HepG2 (cell line): ENCODE measurements around the gene RPGRIP1. TPM values are rescaled to one million over a fixed set of nuclear protein-coding genes. Genes with fewer than 3 reads are reported as not detected.

Experiments used
- ARHGAP35 ChIP-seq: sonication (generic); formaldehyde crosslinking; IDR thresholded peaks from 2 replicates; pipeline ENCODE4 v1.9.0; 2022; ENCODE audit warnings: mild to moderate bottlenecking, inconsistent platforms, moderate library complexity, missing genetic modification reagents, borderline replicate concordance
- ARNT2 ChIP-seq: sonication (generic); formaldehyde crosslinking; IDR thresholded peaks from 2 replicates; pipeline ENCODE4 v1.8.0; 2022; ENCODE audit warnings: mild to moderate bottlenecking, low read depth, missing genetic modification reagents, moderate library complexity
- CENPT ChIP-seq: sonication (generic); formaldehyde crosslinking; IDR thresholded peaks from 2 replicates; pipeline ENCODE4 v1.8.0; 2022; ENCODE audit warnings: low read depth, mild to moderate bottlenecking, moderate library complexity, missing genetic modification reagents
- GABPB1 ChIP-seq: IDR thresholded peaks from 2 replicates; pipeline ENCODE4 v1.6.1; 2016; ENCODE audit warnings: mild to moderate bottlenecking, missing genetic modification reagents, moderate library complexity, missing compliant biosample characterization
- HIVEP1 ChIP-seq: sonication (generic); formaldehyde crosslinking; IDR thresholded peaks from 2 replicates; pipeline ENCODE4 v1.4.0; 2020; ENCODE audit warnings: mild to moderate bottlenecking, missing genetic modification reagents
- HNRNPLL ChIP-seq: fragments of 200-400 bp; formaldehyde crosslinking; IDR thresholded peaks from 2 replicates; pipeline ENCODE4 v1.6.1; 2017; ENCODE audit warnings: mild to moderate bottlenecking, low read depth, low read length; ENCODE audit not compliant: poor library complexity, severe bottlenecking
- KLF11 ChIP-seq: IDR thresholded peaks from 2 replicates; pipeline ENCODE4 v1.6.1; 2016; ENCODE audit warnings: missing compliant biosample characterization
- MED1 ChIP-seq: sonication (generic); formaldehyde crosslinking; IDR thresholded peaks from 2 replicates; pipeline ENCODE4 v1.4.0; 2020; ENCODE audit warnings: missing genetic modification reagents
- NR2F6 ChIP-seq, 2 experiments: IDR thresholded peaks; 2 replicates each; pipeline ENCODE4 v1.6.1; 2016; ENCODE audit warnings: antibody characterized with exemption in 1 of 2, mild to moderate bottlenecking in 1 of 2
- PHF5A ChIP-seq: IDR thresholded peaks from one replicate; pipeline ENCODE4 v1.6.1; 2018; ENCODE audit warnings: low read depth, missing genetic modification reagents; ENCODE audit not compliant: unreplicated experiment
- RELA ChIP-seq: sonication (generic); formaldehyde crosslinking; IDR thresholded peaks from 2 replicates; pipeline ENCODE4 v1.4.0; 2020; ENCODE audit warnings: missing genetic modification reagents
- RFXAP ChIP-seq: sonication (generic); formaldehyde crosslinking; IDR thresholded peaks from 2 replicates; pipeline ENCODE4 v1.4.0; 2020; ENCODE audit warnings: missing genetic modification reagents, borderline replicate concordance
- SIX4 ChIP-seq: sonication (generic); formaldehyde crosslinking; IDR thresholded peaks from 2 replicates; pipeline ENCODE4 v1.4.0; 2020; ENCODE audit warnings: missing genetic modification reagents
- SOX13 ChIP-seq, 3 experiments: fragments of 450-650 bp in 1 of 3; sonication (generic) in 1 of 3; formaldehyde crosslinking in 1 of 3; IDR thresholded peaks in 2 of 3; conservative IDR thresholded peaks in 1 of 3; 2 replicates each; pipeline versions ENCODE4 v1.5.0 to v1.6.1; 2016 to 2020; ENCODE audit warnings: antibody characterized with exemption in 1 of 3, mild to moderate bottlenecking in 1 of 3, missing compliant biosample characterization in 1 of 3, missing genetic modification reagents in 1 of 3, moderate library complexity in 1 of 3
- TOE1 ChIP-seq: sonication (generic); formaldehyde crosslinking; IDR thresholded peaks from 2 replicates; pipeline ENCODE4 v1.4.0; 2020; ENCODE audit warnings: mild to moderate bottlenecking, missing genetic modification reagents
- ZNF232 ChIP-seq: sonication (generic); formaldehyde crosslinking; IDR thresholded peaks from 2 replicates; pipeline ENCODE4 v1.4.0; 2020; ENCODE audit warnings: missing genetic modification reagents, borderline replicate concordance
- ZNF564 ChIP-seq: sonication (generic); formaldehyde crosslinking; IDR thresholded peaks from 2 replicates; pipeline ENCODE4 v1.8.1; 2023; ENCODE audit warnings: mild to moderate bottlenecking, missing genetic modification reagents
- ZNF619 ChIP-seq: sonication (generic); formaldehyde crosslinking; IDR thresholded peaks from 2 replicates; pipeline ENCODE4 v1.4.0; 2020; ENCODE audit warnings: mild to moderate bottlenecking, missing genetic modification reagents
- polyA plus RNA-seq, 8 experiments: library from polyadenylated mRNA; depleted of rRNA in 3 of 8; stranded (reverse) in 7 of 8; unstranded in 1 of 8; fragments of >200 nt; fragmentation: Illumina TruSeq in 4 of 8; extraction: Trizol in 4 of 8; gene quantifications; 2 replicates each; pipeline versions ENCODE4 v1.2.1 to v1.2.3, GENCODE V29; 2011 to 2016; ENCODE audit warnings: low read depth in 4 of 8, missing spikeins in 1 of 8, mixed read lengths in 1 of 8; ENCODE audit not compliant: insufficient read depth in 1 of 8
- total RNA-seq, 5 experiments: library from RNA; depleted of rRNA; stranded (reverse); fragments of >200 nt; fragmentation: Illumina TruSeq; extraction: Trizol; gene quantifications; 2 replicates each; pipeline ENCODE4 v1.2.3, GENCODE V29; 2016; ENCODE audit warnings: low read depth in 1 of 5
- TF ChIP-seq, protein P1 (sequence below): sonication (generic); formaldehyde crosslinking; IDR thresholded peaks from 2 replicates; pipeline ENCODE4 v1.4.0; 2020; ENCODE audit warnings: missing genetic modification reagents
- TF ChIP-seq, protein P2 (sequence below): sonication (generic); formaldehyde crosslinking; IDR thresholded peaks from 2 replicates; pipeline ENCODE4 v1.8.1; 2023; ENCODE audit warnings: mild to moderate bottlenecking, missing genetic modification reagents

Gene RPGRIP1
- total and polyA plus RNA-seq, 2 of the 13 experiments (the other 11 are each of a cell fraction or from before 2014, with no cell fraction given) = 0.13 to 1.1 TPM

DNA sequence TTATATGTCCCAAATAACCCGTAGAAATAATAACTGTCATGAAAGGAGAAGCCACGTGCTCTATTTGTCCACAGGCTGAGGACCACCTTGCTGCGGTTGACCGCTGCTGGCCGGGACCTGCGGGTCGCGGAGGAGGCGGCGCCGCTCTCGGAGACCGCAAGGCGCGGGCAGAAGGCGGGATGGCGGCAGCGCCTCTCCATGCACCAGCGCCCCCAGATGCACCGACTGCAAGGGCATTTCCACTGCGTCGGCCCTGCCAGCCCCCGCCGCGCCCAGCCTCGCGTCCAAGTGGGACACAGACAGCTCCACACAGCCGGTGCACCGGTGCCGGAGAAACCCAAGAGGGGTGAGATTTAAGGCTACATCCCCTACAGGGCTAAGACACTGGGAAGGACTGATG, 21.0 kb downstream of the RPGRIP1 start (continued):
- TF ChIP-seq, protein P1, sequence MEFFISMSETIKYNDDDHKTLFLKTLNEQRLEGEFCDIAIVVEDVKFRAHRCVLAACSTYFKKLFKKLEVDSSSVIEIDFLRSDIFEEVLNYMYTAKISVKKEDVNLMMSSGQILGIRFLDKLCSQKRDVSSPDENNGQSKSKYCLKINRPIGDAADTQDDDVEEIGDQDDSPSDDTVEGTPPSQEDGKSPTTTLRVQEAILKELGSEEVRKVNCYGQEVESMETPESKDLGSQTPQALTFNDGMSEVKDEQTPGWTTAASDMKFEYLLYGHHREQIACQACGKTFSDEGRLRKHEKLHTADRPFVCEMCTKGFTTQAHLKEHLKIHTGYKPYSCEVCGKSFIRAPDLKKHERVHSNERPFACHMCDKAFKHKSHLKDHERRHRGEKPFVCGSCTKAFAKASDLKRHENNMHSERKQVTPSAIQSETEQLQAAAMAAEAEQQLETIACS (CRISPR knock-in tag) = no peak
- TF ChIP-seq SIX4 (CRISPR knock-in tag) = peak; percentile 2; the same call in 1 of the 2 replicates
- no peak for TF ChIP-seq RFXAP (CRISPR knock-in tag)
- no peak for TF ChIP-seq PHF5A
- no peak for TF ChIP-seq NR2F6 (IDR thresholded peaks at IDR 0.05)
- TF ChIP-seq NR2F6 (CRISPR knock-in tag; IDR thresholded peaks at IDR 0.05) = 0 out of 2 replicates have a peak, but pooled peaks have one; percentile 8
- TF ChIP-seq HNRNPLL = peak; percentile 63
- 0 out of 2 replicates have a peak, but pooled peaks have one; percentile 56 for TF ChIP-seq RELA
- no peak; the same call in 1 of the 2 replicates for TF ChIP-seq MED1 (CRISPR knock-in tag)
- 0 out of 2 replicates have a peak, but pooled peaks have one; percentile 40 for TF ChIP-seq HIVEP1 (CRISPR knock-in tag)
- 0 out of 2 replicates have a peak, but pooled peaks have one; percentile 44 for TF ChIP-seq ZNF564 (CRISPR knock-in tag)
- TF ChIP-seq GABPB1 = peak; percentile 59; the same call in 1 of the 2 replicates
- no peak for TF ChIP-seq ZNF232 (CRISPR knock-in tag)
- peak; percentile 51; the same call in 1 of the 2 replicates for TF ChIP-seq CENPT (CRISPR knock-in tag)
- no peak for TF ChIP-seq TOE1
- TF ChIP-seq ZNF619 (CRISPR knock-in tag) = no peak
- 0 out of 2 replicates have a peak, but pooled peaks have one; percentile 47 for TF ChIP-seq ARHGAP35 (CRISPR knock-in tag)
- no peak for TF ChIP-seq SOX13 (IDR thresholded peaks at IDR 0.05)
- 0 out of 4 replicates have a peak, but pooled peaks of 1 of the 2 experiments have one; percentile 9 for TF ChIP-seq SOX13 (CRISPR knock-in tag; conservative IDR thresholded peaks at IDR 0.05 in 1 of 2, IDR thresholded peaks at IDR 0.05 in 1 of 2)
- 0 out of 2 replicates have a peak, but pooled peaks have one; percentile 31 for TF ChIP-seq ARNT2 (CRISPR knock-in tag)
- peak; percentile 40; the same call in 1 of the 2 replicates for TF ChIP-seq KLF11
- TF ChIP-seq, protein P2, sequence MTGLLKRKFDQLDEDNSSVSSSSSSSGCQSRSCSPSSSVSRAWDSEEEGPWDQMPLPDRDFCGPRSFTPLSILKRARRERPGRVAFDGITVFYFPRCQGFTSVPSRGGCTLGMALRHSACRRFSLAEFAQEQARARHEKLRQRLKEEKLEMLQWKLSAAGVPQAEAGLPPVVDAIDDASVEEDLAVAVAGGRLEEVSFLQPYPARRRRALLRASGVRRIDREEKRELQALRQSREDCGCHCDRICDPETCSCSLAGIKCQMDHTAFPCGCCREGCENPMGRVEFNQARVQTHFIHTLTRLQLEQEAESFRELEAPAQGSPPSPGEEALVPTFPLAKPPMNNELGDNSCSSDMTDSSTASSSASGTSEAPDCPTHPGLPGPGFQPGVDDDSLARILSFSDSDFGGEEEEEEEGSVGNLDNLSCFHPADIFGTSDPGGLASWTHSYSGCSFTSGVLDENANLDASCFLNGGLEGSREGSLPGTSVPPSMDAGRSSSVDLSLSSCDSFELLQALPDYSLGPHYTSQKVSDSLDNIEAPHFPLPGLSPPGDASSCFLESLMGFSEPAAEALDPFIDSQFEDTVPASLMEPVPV (CRISPR knock-in tag) = 0 out of 2 replicates have a peak, but pooled peaks have one; percentile 12
